Uterine smooth muscle cell (primary cell): ENCODE results near the gene RIPK3. TPM values are rescaled to one million over a fixed set of nuclear protein-coding genes. Genes with fewer than 3 reads are reported as not detected.

Source experiments
- total RNA-seq: library from RNA; depleted of rRNA; stranded (reverse); fragments of >200 nt; gene quantifications from 2 replicates; pipeline ENCODE4 v1.2.3, GENCODE V29; 2014

RIPK3 gene
- total RNA-seq = 0.50 and 1.00 TPM in 2 replicates

GRCh38 chr14:24339284-24340151 is at the start of gene RIPK3:
Gene RIPK3, minus strand, starts transcription at chr14:24339991. Its CDS starts 165 bp downstream, at chr14:24339826.

DNA sequence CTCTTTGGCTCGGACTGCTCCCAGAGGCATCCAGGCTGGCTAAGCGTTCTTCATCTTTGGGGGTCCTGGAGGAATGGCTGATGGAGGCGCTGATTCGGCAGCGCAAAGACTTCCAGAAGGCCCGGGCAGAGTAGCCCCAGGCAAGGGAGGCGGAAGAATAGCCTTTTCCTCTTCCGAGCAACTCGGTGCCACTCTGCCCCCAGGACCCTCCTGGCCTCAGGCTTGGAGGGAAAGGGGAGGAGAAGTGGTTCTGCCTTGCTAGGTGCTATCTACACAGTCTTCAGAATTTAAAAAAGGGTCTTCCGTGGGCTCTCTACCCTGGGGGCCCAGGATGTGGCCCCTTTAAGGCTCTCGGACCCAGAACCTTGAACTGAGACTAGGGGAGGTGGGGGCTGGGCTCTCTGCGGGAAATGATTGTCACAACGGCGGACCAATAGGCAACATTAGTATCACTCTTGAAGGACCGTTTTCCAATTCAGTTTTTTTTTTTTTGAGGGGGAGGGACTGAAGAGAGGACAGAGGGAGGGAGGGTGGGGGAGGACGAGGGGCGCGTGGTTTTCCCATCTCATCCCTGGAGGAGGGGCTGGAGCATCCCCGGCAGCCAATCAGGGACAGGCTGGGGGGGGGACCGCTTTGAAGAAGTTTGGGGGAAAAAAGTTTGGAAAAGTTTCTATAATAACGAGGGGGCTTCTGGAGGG is 27.9 kb upstream of the RIPK3 start, which contains the start of gene NFATC4:
Gene NFATC4 (plus strand): TSS at position 671 of the 698 bp plus-strand sequence. CDS start 157 bp downstream, outside the sequence.

GRCh38 chr14:24334431-24335291 is 5.1 kb downstream of the RIPK3 start, which contains the start of gene ADCY4:
Gene ADCY4, minus strand, starts transcription at chr14:24335071. Its CDS starts 419 bp downstream, at chr14:24334652.

GRCh38 chr14:24310646-24311604 is 28.9 kb downstream of the RIPK3 start, which contains the start of gene LTB4R:
Gene LTB4R, plus strand, starts transcription at chr14:24311502. Its CDS starts 4,150 bp downstream, at chr14:24315652.

GRCh38 chr14:24309538-24310264 is 30.1 kb downstream of the RIPK3 start, which contains the start of gene LTB4R2:
Gene LTB4R2, plus strand, starts transcription at chr14:24310140. Its CDS starts 525 bp downstream, at chr14:24310665.

DNA sequence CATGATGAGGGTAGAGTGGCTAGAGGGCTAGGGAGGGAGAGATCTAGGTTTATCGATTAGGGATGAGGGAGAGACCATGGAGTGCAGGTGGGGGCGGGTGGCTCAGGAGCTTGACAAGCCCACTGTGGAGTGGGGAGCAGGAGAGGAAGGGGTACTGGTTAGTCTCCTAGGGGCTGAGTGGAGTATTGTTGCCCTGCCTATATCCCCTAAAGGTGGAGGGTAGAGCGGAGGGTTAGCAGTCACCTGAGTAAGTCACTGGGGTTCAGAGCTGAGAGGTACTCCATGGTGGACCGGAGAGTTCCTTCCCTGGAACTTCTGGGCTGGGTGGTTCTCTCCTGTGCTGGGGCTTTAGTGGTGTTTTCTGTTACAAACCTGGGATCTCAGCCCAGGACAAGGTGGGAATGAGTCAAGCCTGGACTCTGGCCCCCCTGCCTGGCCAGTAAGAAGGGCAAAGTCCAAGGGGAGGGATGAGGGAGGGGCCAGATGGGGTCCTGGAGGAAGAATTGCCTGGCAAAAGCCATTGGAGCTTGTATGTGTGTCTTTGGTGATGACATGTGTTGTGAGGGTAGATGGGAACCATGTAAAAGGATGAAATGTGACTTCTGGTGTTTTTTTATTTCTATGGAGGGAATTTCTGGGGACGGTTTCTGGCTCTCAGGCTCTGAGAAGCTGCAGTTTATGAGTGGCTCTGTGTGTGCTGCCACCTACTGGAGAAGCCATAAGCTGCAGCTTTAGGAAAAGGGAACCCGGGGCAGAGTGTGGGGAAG is 32.0 kb downstream of the RIPK3 start, which contains the start of gene CIDEB:
Gene CIDEB (minus strand): TSS at position 403 of the 767 bp plus-strand sequence. CDS start 119 bp downstream, at position 284.

DNA sequence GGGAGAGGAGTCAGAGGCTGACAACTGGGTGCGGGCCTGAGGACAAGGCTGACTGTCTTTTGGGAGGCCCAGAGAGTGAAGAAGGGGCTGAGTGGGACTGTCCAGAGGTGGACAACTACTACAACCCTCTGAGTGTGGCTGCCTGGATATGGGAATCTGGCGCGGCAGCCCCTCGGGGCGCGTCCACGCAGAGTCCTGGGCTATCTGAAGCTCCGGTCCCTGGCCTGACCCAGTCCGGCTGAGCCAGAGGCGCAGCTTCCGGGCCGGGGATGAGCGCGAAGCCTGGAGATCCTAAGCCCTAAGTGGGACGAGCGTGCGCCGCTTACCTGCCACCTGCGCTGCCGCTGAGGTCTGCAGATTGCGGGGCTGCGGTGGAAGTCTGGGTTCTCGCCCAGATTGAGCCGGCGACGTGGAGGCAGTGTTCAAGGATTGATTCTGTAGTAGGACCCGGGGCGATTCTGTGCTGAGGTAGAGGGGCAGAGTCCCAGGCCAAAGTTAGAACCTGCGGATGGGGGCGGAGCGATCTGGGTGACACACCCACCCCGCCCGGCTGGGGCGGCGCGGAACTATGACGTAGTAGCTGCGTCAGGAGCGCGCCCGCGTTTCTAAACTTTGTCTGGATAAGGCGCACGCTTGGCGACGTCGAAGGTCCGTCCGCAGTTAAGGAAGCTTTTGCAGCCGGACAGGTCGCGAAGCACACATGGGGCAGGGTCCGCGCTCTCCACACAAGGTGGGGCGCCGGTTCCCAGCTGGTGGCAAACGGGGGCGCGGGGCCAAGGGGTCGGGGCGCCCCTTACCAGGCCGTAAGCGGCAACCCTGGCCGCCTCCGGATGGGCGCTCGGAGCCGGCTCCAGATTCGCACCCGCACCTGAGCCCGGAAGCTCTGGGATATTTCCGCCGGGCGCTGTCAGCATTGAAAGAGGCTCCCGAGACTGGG is 40.3 kb downstream of the RIPK3 start, which contains the start of the genes DHRS1 and NOP9:
Gene DHRS1 (minus strand): TSS at position 526 of the 937 bp plus-strand sequence. CDS start 674 bp downstream, outside the sequence.
Gene NOP9 (plus strand): TSS at position 596 of the 937 bp plus-strand sequence. CDS start 105 bp downstream, at position 701.

Other genes starting within 250 kb of the RIPK3 start
- 40.1 and 60.2 TPM in 2 replicates for gene PCK2, start 245.7 kb downstream of the RIPK3 start, total RNA-seq
- 56.0 and 64.2 TPM in 2 replicates for gene DCAF11, start 225.2 kb downstream of the RIPK3 start, total RNA-seq
- gene NRL, start 225.0 kb downstream of the RIPK3 start, total RNA-seq = 0.55 and 1.00 TPM in 2 replicates
- gene FITM1, start 209.3 kb downstream of the RIPK3 start, total RNA-seq = 0.37 TPM in 1 of 2 replicates, not detected in the other
- 69.7 and 121 TPM in 2 replicates for gene PSME1, start 203.8 kb downstream of the RIPK3 start, total RNA-seq
- gene EMC9, start 198.4 kb downstream of the RIPK3 start, total RNA-seq = 20.0 and 34.6 TPM in 2 replicates
- gene PSME2, start 193.4 kb downstream of the RIPK3 start, total RNA-seq = 111 and 120 TPM in 2 replicates
- gene RNF31, start 192.5 kb downstream of the RIPK3 start, total RNA-seq = 40.7 and 44.7 TPM in 2 replicates
- 68.6 and 80.1 TPM in 2 replicates for gene IRF9, start 178.7 kb downstream of the RIPK3 start, total RNA-seq
- gene REC8, start 167.9 kb downstream of the RIPK3 start, total RNA-seq = 0.87 and 1.1 TPM in 2 replicates
- gene IPO4, start 151.2 kb downstream of the RIPK3 start, total RNA-seq = 47.9 and 71.6 TPM in 2 replicates
- 74.9 and 79.5 TPM in 2 replicates for gene TM9SF1, start 144.6 kb downstream of the RIPK3 start, total RNA-seq
- 0.11 TPM in 1 of 2 replicates, not detected in the other for gene TSSK4, start 134.3 kb downstream of the RIPK3 start, total RNA-seq
- 32.7 and 38.6 TPM in 2 replicates for gene CHMP4A, start 126.5 kb downstream of the RIPK3 start, total RNA-seq
- gene MDP1, start 123.9 kb downstream of the RIPK3 start, total RNA-seq = 18.9 and 23.2 TPM in 2 replicates
- 163 and 222 TPM in 2 replicates for gene NEDD8, start 107.6 kb downstream of the RIPK3 start, total RNA-seq
- 57.1 and 69.0 TPM in 2 replicates for gene GMPR2, start 107.1 kb downstream of the RIPK3 start, total RNA-seq
- 59.9 and 69.5 TPM in 2 replicates for gene TINF2, start 97.4 kb downstream of the RIPK3 start, total RNA-seq
- gene TGM1, start 76.8 kb downstream of the RIPK3 start, total RNA-seq = 0.25 and 0.55 TPM in 2 replicates
- gene RABGGTA, start 68.4 kb downstream of the RIPK3 start, total RNA-seq = 17.9 and 28.6 TPM in 2 replicates
- gene DHRS1, start 40.2 kb downstream of the RIPK3 start, total RNA-seq = 13.3 and 19.2 TPM in 2 replicates
- 22.6 and 29.0 TPM in 2 replicates for gene NOP9, start 40.1 kb downstream of the RIPK3 start, total RNA-seq
- gene CIDEB, start 32.0 kb downstream of the RIPK3 start, total RNA-seq = 1.6 and 2.9 TPM in 2 replicates
- gene LTB4R2, start 29.9 kb downstream of the RIPK3 start, total RNA-seq = 3.7 and 3.8 TPM in 2 replicates
- 1.2 and 1.5 TPM in 2 replicates for gene LTB4R, start 28.5 kb downstream of the RIPK3 start, total RNA-seq
- gene ADCY4, start 4.9 kb downstream of the RIPK3 start, total RNA-seq = 5.1 and 8.1 TPM in 2 replicates
- 62.5 and 76.2 TPM in 2 replicates for gene NFATC4, start 28.2 kb upstream of the RIPK3 start, total RNA-seq
- 9.1 and 13.2 TPM in 2 replicates for gene NYNRIN, start 59.0 kb upstream of the RIPK3 start, total RNA-seq
- gene CBLN3, start 89.7 kb upstream of the RIPK3 start, total RNA-seq = 1.5 and 5.5 TPM in 2 replicates
- gene KHNYN, start 90.0 kb upstream of the RIPK3 start, total RNA-seq = 60.5 and 61.6 TPM in 2 replicates
- 11.6 and 12.9 TPM in 2 replicates for gene SDR39U1, start 102.8 kb upstream of the RIPK3 start, total RNA-seq
- not detected in 2 replicates for gene CMA1, start 168.3 kb upstream of the RIPK3 start, total RNA-seq
- not detected in 2 replicates for gene CTSG, start 236.3 kb upstream of the RIPK3 start, total RNA-seq